HepG2 (cell line): Measurements from ENCODE around the gene DQX1. TPM values are rescaled to one million over a fixed set of nuclear protein-coding genes. Genes with fewer than 3 reads are reported as not detected.

ENCODE experiments used
- CBX1 ChIP-seq: IDR thresholded peaks from one replicate; pipeline ENCODE4 v1.6.1; 2016; ENCODE audit warnings: antibody characterized with exemption, low read depth
- EZH2 ChIP-seq: conservative IDR thresholded peaks from 2 replicates; pipeline ENCODE4 v1.6.1; 2012; ENCODE audit warnings: mild to moderate bottlenecking, low read depth, low read length, moderate library complexity
- MYNN ChIP-seq: sonication (generic); formaldehyde crosslinking; IDR thresholded peaks from 2 replicates; pipeline ENCODE4 v1.4.0; 2020; ENCODE audit warnings: mild to moderate bottlenecking, low read depth, missing genetic modification reagents
- NCOA1 ChIP-seq: sonication (generic); formaldehyde crosslinking; IDR thresholded peaks from 2 replicates; pipeline ENCODE4 v1.9.0; 2021; ENCODE audit warnings: missing genetic modification reagents
- PAX8 ChIP-seq: sonication (generic); formaldehyde crosslinking; IDR thresholded peaks from 2 replicates; pipeline ENCODE4 v1.8.0; 2022; ENCODE audit warnings: mild to moderate bottlenecking, missing genetic modification reagents, borderline replicate concordance
- PRPF4 ChIP-seq: fragments of 200-400 bp; formaldehyde crosslinking; IDR thresholded peaks from 2 replicates; pipeline ENCODE4 v1.6.1; 2016; ENCODE audit warnings: low read length, low read depth; ENCODE audit not compliant: poor library complexity, severe bottlenecking
- REL ChIP-seq: sonication (generic); formaldehyde crosslinking; conservative IDR thresholded peaks from 2 replicates; pipeline ENCODE4 v1.8.0; 2022; ENCODE audit warnings: mild to moderate bottlenecking, missing genetic modification reagents, moderate library complexity
- TAF1 ChIP-seq: sonication (generic); formaldehyde crosslinking; IDR thresholded peaks from 2 replicates; pipeline ENCODE4 v1.4.0; 2020; ENCODE audit warnings: missing genetic modification reagents
- U2AF1 ChIP-seq: fragments of 200-400 bp; formaldehyde crosslinking; optimal IDR thresholded peaks from 2 replicates; pipeline ENCODE3; 2017; ENCODE audit warnings: mild to moderate bottlenecking, low read depth, low read length
- ZFY ChIP-seq: sonication (generic); formaldehyde crosslinking; IDR thresholded peaks from 2 replicates; pipeline ENCODE4 v1.4.0; 2020; ENCODE audit warnings: missing genetic modification reagents
- ZMYM2 ChIP-seq: sonication (generic); formaldehyde crosslinking; IDR thresholded peaks from 2 replicates; pipeline ENCODE4 v1.8.0; 2022; ENCODE audit warnings: mild to moderate bottlenecking, missing genetic modification reagents
- ZNF441 ChIP-seq: sonication (generic); formaldehyde crosslinking; IDR thresholded peaks from 2 replicates; pipeline ENCODE4 v1.7.0; 2021; ENCODE audit warnings: missing genetic modification reagents, borderline replicate concordance
- ZNF564 ChIP-seq: sonication (generic); formaldehyde crosslinking; IDR thresholded peaks from 2 replicates; pipeline ENCODE4 v1.8.1; 2023; ENCODE audit warnings: mild to moderate bottlenecking, missing genetic modification reagents
- ZNF615 ChIP-seq: sonication (generic); formaldehyde crosslinking; IDR thresholded peaks from 2 replicates; pipeline ENCODE4 v1.5.0; 2020; ENCODE audit warnings: mild to moderate bottlenecking, missing genetic modification reagents, borderline replicate concordance
- polyA plus RNA-seq, 8 experiments: library from polyadenylated mRNA; depleted of rRNA in 3 of 8; stranded (reverse) in 7 of 8; unstranded in 1 of 8; fragments of >200 nt; fragmentation: Illumina TruSeq in 4 of 8; extraction: Trizol in 4 of 8; gene quantifications; 2 replicates each; pipeline versions ENCODE4 v1.2.1 to v1.2.3, GENCODE V29; 2011 to 2016; ENCODE audit warnings: low read depth in 4 of 8, missing spikeins in 1 of 8, mixed read lengths in 1 of 8; ENCODE audit not compliant: insufficient read depth in 1 of 8
- total RNA-seq, 5 experiments: library from RNA; depleted of rRNA; stranded (reverse); fragments of >200 nt; fragmentation: Illumina TruSeq; extraction: Trizol; gene quantifications; 2 replicates each; pipeline ENCODE4 v1.2.3, GENCODE V29; 2016; ENCODE audit warnings: low read depth in 1 of 5
- TF ChIP-seq, protein P1 (sequence below): sonication (generic); formaldehyde crosslinking; IDR thresholded peaks from 2 replicates; pipeline ENCODE4 v1.4.0; 2020; ENCODE audit warnings: missing genetic modification reagents, borderline replicate concordance
- TF ChIP-seq, protein P2 (sequence below): sonication (generic); formaldehyde crosslinking; IDR thresholded peaks from 2 replicates; pipeline ENCODE4 v1.8.1; 2023; ENCODE audit warnings: mild to moderate bottlenecking, missing genetic modification reagents, borderline replicate concordance
- TF ChIP-seq, protein P3 (sequence below): sonication (generic); formaldehyde crosslinking; IDR thresholded peaks from 2 replicates; pipeline ENCODE4 v1.4.0; 2020; ENCODE audit warnings: mild to moderate bottlenecking, missing genetic modification reagents
- TF ChIP-seq, protein P4 (sequence below): IDR thresholded peaks from 2 replicates; pipeline ENCODE4 v1.6.1; 2018; ENCODE audit warnings: missing genetic modification reagents

Gene DQX1
- total and polyA plus RNA-seq, 2 of the 13 experiments (the other 11 are each of a cell fraction or from before 2014, with no cell fraction given): 27.6 to 89.8 TPM

DNA sequence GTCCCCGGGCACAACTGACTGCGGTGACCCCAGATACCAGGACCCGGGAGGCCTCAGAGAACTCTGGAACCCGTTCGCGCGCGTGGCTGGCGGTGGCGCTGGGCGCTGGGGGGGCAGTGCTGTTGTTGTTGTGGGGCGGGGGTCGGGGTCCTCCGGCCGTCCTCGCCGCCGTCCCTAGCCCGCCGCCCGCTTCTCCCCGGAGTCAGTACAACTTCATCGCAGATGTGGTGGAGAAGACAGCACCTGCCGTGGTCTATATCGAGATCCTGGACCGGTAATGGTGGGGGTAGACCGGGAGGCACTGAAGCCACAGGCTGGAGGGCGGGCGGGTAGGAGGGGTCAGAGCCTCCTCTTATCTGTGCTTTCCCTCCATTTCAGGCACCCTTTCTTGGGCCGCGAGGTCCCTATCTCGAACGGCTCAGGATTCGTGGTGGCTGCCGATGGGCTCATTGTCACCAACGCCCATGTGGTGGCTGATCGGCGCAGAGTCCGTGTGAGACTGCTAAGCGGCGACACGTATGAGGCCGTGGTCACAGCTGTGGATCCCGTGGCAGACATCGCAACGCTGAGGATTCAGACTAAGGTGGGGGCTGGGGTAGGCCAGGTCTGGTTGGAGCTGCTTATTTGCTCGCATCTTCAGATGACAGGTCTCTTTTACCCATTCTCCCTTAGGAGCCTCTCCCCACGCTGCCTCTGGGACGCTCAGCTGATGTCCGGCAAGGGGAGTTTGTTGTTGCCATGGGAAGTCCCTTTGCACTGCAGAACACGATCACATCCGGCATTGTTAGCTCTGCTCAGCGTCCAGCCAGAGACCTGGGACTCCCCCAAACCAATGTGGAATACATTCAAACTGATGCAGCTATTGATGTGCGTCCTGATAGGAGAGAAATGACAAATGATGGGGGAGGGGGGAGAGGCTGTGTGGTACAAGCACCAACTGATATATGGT lies 4.5 kb upstream of the DQX1 start (continued):
- TF ChIP-seq, protein P1, sequence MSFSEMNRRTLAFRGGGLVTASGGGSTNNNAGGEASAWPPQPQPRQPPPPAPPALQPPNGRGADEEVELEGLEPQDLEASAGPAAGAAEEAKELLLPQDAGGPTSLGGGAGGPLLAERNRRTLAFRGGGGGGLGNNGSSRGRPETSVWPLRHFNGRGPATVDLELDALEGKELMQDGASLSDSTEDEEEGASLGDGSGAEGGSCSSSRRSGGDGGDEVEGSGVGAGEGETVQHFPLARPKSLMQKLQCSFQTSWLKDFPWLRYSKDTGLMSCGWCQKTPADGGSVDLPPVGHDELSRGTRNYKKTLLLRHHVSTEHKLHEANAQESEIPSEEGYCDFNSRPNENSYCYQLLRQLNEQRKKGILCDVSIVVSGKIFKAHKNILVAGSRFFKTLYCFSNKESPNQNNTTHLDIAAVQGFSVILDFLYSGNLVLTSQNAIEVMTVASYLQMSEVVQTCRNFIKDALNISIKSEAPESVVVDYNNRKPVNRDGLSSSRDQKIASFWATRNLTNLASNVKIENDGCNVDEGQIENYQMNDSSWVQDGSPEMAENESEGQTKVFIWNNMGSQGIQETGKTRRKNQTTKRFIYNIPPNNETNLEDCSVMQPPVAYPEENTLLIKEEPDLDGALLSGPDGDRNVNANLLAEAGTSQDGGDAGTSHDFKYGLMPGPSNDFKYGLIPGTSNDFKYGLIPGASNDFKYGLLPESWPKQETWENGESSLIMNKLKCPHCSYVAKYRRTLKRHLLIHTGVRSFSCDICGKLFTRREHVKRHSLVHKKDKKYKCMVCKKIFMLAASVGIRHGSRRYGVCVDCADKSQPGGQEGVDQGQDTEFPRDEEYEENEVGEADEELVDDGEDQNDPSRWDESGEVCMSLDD (CRISPR knock-in tag): no peak
- TF ChIP-seq, protein P2, sequence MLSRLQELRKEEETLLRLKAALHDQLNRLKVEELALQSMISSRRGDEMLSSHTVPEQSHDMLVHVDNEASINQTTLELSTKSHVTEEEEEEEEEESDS (CRISPR knock-in tag): 0 out of 2 replicates have a peak, but pooled peaks have one; percentile 1
- TF ChIP-seq, protein P3, sequence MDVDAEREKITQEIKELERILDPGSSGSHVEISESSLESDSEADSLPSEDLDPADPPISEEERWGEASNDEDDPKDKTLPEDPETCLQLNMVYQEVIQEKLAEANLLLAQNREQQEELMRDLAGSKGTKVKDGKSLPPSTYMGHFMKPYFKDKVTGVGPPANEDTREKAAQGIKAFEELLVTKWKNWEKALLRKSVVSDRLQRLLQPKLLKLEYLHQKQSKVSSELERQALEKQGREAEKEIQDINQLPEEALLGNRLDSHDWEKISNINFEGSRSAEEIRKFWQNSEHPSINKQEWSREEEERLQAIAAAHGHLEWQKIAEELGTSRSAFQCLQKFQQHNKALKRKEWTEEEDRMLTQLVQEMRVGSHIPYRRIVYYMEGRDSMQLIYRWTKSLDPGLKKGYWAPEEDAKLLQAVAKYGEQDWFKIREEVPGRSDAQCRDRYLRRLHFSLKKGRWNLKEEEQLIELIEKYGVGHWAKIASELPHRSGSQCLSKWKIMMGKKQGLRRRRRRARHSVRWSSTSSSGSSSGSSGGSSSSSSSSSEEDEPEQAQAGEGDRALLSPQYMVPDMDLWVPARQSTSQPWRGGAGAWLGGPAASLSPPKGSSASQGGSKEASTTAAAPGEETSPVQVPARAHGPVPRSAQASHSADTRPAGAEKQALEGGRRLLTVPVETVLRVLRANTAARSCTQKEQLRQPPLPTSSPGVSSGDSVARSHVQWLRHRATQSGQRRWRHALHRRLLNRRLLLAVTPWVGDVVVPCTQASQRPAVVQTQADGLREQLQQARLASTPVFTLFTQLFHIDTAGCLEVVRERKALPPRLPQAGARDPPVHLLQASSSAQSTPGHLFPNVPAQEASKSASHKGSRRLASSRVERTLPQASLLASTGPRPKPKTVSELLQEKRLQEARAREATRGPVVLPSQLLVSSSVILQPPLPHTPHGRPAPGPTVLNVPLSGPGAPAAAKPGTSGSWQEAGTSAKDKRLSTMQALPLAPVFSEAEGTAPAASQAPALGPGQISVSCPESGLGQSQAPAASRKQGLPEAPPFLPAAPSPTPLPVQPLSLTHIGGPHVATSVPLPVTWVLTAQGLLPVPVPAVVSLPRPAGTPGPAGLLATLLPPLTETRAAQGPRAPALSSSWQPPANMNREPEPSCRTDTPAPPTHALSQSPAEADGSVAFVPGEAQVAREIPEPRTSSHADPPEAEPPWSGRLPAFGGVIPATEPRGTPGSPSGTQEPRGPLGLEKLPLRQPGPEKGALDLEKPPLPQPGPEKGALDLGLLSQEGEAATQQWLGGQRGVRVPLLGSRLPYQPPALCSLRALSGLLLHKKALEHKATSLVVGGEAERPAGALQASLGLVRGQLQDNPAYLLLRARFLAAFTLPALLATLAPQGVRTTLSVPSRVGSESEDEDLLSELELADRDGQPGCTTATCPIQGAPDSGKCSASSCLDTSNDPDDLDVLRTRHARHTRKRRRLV (CRISPR knock-in tag): no peak
- TF ChIP-seq ZFY (no peak), REL (CRISPR knock-in tag) (peak; percentile 74), TAF1 (CRISPR knock-in tag) (no peak), ZNF564 (CRISPR knock-in tag) (no peak), ZNF615 (CRISPR knock-in tag) (no peak), CBX1 (no peak), NCOA1 (CRISPR knock-in tag) (no peak), MYNN (CRISPR knock-in tag) (no peak), PAX8 (CRISPR knock-in tag) (peak; percentile 2; the same call in 1 of the 2 replicates), ZMYM2 (CRISPR knock-in tag) (no peak), U2AF1 (no peak), PRPF4 (peak; percentile 92), EZH2 (no peak), ZNF441 (CRISPR knock-in tag) (0 out of 2 replicates have a peak, but pooled peaks have one; percentile 9)
- TF ChIP-seq, protein P4, sequence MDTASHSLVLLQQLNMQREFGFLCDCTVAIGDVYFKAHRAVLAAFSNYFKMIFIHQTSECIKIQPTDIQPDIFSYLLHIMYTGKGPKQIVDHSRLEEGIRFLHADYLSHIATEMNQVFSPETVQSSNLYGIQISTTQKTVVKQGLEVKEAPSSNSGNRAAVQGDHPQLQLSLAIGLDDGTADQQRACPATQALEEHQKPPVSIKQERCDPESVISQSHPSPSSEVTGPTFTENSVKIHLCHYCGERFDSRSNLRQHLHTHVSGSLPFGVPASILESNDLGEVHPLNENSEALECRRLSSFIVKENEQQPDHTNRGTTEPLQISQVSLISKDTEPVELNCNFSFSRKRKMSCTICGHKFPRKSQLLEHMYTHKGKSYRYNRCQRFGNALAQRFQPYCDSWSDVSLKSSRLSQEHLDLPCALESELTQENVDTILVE (CRISPR knock-in tag): no peak
